HG02938 (cell line): ENCODE data around the gene PUS1.
"Not testable (repeated sequence)": the region's sequence is repeated elsewhere in the genome, so short reads cannot be mapped to it uniquely, and the experiment has no call there.

Experiments used
- ATAC-seq: cut with Tn5 transposase; IDR thresholded peaks from one replicate; pipeline ENCODE4 v1.9.1; 2021; ENCODE audit warnings: mild to moderate bottlenecking, moderate library complexity; ENCODE audit not compliant: unreplicated experiment

PUS1 gene

DNA sequence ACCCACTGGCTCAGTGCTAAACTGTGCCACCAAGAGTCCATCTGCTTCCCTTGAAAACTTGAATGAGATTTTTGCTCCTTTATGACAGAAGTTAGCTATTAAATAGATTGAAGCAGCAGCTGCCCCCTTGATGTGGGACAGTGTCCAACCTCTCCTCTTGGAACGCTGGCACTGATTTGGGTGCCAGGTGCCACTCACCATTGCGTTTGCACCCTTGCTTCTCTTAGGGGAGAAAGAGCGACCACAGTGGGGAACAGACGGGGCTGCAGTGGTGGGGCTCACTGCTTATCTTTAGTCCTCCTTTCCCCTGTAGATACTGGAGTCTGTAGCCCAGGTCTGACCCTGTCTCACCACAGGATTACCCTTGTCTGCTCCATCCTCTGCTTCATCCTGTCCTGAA, 30.0 kb downstream of the PUS1 start:
- no peak for ATAC-seq

DNA sequence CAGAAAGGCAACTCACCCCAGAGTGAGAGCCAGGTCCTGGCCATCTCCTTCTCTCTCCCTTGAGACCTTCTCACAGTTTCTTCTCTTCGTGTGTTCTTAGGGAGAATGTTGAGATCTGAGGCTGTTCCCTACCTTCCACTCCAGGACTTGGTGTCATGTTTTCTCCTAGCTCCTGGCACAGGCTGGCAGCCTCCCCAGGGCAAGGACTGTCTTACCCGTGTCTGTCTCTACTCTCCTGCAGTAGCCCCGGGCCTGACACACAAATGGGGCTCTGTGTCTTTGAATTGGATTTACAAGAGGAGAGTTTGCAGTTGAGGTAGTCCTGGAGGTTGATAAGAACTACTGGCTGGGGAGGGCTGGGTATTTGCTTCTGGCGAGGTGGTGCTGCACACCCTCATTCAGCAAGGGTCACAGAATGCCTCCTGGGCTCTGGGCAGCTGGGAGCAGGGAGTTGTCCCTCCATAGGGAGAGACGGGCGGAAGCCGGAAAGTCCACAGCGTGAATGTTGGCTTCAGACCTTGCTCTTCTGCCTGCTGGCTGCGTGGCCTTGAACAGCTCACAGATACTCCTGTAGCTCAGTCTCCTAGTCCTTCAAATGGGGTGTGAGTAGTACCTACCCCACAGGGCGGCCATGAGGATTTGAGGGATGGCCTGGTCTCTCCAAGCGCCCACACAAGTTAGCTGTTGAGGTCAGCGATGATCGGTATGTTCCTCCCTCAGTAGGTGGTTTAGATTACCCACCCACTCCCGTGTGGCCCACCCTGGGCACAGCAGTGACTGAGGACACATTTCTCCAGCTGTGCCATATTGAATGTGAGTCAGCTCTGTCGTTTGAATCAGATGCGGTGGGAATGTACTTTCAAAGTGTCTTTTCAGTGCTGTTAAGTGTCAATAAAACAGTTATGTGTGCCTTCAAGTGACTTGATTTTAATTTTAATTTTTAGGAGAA, 30.8 kb downstream of the PUS1 start:
- ATAC-seq, result no peak

DNA sequence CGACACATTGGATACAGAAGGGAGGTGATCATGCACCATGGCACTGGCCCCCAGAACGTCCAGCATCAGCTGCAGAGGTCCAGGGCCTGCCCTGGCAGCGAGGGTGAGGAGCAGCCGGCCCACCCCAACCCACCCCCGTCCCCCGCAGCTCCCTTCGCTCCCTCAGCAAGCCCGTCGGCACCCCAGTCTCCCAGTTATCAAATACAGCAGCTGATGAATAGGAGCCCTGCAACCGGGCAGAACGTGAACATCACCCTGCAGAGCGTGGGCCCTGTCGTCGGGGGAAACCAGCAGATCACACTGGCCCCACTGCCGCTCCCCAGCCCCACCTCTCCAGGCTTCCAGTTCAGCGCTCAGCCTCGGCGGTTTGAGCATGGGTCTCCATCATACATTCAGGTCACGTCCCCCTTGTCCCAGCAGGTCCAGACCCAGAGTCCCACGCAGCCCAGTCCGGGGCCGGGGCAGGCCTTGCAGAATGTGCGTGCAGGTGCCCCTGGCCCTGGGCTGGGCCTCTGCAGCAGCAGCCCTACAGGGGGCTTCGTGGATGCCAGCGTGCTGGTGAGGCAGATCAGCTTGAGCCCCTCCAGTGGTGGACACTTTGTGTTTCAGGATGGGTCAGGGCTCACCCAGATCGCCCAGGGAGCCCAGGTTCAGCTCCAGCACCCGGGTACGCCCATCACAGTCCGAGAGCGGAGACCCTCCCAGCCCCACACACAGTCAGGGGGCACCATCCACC, 31.7 kb downstream of the PUS1 start:
- not testable (repeated sequence) for ATAC-seq

DNA sequence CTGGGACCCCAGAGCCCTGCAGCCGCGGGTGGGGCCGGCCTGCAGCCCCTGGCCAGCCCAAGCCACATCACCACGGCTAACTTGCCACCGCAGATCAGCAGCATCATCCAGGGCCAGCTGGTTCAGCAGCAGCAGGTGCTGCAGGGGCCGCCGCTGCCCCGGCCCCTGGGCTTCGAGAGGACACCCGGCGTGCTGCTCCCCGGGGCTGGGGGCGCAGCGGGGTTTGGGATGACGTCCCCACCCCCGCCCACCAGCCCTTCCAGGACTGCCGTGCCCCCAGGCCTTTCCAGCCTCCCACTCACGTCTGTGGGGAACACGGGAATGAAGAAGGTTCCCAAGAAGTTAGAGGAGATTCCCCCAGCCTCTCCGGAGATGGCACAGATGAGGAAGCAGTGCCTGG, 32.3 kb downstream of the PUS1 start:
- ATAC-seq, result not testable (repeated sequence)

DNA sequence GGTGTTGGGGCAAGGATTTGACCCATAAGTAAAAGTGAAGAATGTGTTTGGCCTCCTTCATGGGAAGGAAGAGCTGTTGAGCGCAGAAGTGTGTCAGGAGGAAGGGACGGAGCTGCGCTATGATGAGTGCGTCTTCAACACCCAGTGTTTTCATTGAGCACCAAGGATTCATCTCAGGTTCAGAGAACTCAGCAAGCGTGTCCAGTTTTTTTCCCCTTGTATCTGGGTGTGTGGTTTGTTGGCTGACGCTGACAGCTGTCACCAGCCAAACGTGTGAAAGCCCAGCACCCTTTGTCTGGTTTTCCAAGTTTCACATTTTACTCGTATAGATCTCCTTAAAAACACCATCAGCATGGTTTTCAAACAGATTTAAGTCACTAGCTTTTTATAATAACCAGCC, 33.0 kb downstream of the PUS1 start:
- ATAC-seq, result no peak

DNA sequence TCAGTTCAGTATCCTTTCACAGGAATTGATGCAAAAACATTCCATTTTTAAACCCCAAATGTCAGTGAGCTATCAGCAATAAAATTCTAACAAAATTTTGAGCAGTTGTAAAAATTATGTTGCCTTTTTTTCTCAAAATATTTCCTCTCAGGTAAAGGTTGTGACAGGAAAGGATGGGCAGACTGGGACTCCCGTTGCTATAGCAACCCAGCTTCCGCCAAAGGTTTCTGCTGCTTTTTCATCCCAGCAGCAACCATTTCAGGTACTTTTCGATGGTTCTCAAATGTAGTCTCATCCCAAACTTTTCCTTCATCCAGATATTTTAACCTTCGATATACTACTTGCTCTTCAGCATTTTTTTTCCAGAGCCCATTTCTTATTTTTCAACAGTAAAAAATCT, 34.3 kb downstream of the PUS1 start:
- no peak for ATAC-seq

DNA sequence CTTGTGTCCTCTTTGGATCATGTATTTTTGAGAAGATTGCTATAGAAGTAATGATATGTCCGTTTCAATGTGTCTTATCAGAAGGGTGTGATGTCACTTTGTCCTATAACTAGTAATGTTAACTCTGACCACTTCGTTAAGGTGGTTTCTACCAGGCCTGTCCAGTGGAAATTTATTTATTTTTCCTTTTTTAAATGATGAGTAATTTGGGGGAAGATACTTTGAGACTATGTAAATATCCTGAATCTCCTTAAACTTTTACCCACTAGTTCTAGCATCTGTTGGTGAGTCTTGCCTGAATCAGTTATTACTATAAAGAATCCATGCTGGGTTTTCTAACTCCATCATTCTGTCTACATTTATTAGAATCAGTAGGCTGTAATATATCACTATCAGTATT, 36.0 kb downstream of the PUS1 start:
- no peak for ATAC-seq

DNA sequence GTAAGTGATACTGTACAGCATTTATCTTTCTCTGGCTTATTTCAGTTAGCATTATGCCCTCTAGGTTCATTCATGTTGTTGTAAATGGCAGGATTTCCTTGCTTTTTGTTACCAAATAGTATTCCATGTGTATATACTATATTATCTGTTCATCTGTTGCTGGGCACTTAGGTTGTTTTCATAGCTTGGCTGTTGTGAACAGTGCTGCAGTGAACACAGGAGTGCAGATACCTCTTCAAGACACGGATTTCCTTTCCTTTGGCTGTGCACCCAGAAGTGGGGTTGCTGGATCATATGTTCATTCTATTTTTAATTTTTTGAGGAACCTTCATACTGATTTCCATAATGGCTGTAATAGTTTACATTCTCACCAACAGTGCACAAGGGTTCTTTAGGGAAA, 42.1 kb downstream of the PUS1 start:
- no peak for ATAC-seq

DNA sequence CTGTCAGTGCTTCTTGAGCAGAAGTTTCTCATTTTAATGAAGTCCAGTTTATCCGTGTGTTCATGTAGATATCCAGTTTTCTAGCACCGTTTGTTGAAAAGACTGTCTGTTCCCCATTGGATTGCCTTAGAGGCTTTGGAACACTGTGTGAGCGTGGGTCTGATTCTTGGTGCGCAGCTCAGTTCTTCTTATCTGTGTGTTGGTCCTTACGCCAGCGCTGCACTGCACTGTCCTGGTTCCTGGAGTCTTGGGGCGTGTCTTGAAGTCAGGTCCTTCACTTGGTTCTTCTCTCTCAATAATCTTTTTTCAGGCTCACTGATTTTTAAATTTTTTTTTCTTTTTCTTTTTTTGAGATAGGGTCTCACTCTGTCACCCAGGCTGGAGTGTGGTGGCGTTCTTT, 46.2 kb downstream of the PUS1 start:
- ATAC-seq, result no peak

DNA sequence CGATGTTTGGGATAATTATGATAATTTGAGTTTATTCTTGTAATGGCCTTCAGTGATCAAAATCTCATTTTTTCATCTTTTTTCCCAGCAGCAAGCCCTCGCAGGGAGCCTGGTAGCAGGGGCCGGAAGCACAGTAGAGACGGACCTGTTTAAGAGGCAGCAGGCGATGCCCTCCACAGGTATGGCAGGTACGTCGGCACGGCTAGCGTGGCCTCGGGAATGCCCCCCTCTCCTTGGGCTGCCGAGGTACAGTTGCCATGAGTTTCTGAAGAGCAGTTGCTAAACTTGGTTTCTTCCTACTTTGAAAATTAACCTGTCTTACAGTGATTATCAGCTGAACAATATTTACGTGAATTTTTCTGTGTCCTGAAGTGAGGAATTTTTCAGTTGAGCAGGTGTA, 50.5 kb downstream of the PUS1 start:
- ATAC-seq, result no peak

DNA sequence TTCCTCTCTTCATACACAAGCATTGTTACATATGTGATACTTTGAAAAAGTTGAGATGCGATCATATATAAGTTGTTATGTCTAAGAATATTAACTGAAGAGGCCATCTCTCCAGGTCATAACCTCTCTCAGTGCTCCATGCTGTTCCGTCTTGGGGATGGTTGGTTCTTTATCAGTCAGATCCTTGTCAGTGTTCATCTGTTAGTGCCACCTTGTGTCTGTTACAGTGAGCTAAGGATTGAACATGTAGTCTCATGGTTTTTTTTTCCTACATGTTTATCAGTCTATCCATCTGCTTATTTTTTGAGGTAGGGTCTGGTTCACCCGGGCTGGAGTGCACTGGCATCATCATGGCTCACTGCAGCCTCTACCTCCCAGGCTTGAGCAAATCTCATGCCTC, 51.2 kb downstream of the PUS1 start:
- ATAC-seq, result no peak

DNA sequence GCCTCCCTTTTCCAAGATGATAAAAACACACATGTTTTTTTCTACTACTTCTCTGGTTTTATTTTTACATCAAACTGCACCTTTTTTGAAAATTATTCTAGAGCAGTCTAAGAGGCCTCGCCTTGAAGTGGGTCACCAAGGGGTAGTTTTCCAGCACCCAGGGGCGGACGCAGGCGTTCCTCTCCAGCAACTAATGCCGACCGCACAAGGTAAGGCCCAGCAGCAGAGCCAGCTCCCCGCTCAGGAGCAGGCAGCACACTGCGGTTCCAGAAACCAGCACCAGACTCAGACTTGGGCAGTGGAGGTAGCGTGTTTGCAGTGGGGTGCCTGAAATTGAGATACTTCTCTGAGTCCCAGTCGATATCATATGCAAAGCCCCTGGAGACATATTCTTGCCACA, 52.3 kb downstream of the PUS1 start:
- no peak for ATAC-seq

DNA sequence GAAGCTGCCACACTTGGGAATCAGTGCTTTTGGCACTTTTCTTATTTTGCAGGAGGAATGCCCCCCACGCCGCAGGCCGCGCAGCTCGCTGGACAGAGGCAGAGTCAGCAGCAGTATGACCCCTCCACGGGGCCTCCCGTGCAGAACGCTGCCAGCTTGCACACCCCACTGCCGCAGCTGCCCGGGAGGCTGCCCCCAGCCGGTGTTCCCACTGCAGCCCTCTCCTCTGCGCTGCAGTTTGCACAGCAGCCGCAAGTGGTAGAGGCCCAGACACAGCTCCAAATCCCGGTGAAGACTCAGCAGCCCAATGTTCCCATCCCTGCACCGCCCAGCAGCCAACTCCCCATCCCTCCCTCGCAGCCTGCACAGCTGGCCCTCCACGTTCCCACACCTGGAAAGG, 53.0 kb downstream of the PUS1 start:
- no peak for ATAC-seq

DNA sequence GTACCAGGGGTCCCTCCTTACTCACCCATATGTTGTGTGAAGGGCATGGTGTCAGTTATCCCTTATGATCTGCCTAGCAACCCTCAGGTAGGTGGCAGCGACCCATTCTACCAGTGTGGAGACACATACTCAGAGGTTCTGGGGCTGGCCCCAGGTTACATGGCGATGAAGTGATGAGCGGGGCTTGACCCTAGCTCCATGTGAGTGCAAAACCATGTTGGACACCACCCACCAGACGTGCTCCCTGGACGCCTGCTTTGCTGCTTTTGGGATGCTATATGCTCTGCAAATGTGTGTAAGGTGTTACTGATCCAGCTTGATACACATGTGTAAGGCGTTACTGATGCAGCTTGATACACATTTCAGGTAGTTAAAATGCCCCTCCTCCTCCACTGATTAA, 54.0 kb downstream of the PUS1 start:
- ATAC-seq, result no peak

DNA sequence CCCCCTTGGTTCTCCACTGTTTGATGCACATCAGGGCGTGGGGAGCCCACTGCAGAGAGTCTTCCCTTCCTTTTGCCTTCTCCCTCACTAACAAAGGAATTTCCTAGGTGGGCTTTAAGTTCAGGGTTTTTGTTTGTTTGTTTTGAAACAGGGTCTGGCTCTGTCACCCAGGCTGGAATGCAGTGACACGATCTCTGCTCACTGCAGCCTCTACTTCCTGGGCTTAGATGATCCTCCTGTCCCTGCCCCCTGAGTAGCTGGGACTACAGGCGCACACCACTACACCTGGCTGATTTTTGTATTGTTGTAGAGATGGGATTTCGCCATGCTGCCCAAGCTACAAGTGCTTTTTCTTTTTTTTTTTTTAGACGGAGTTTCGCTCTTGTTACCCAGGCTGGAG, 54.5 kb downstream of the PUS1 start:
- ATAC-seq, result no peak

DNA sequence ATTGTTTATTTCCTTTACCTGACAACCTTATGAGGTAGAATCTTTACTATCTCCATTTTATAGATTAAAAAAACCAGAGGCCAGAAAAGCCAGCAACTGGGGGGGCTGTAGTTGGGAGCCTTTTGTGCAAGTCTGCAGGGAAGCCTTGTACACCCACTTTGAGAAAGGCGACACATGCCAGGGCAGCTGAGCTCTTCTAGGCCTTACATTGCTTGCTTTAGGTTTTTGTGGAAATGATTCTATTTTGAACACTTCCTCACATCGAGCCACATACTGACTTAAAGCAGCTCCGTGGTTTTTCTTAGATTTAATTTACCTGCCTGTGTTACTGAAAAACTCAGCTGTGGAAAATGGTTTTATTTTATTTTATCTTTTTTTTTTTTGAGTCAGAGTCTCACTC, 55.3 kb downstream of the PUS1 start:
- ATAC-seq, result no peak

DNA sequence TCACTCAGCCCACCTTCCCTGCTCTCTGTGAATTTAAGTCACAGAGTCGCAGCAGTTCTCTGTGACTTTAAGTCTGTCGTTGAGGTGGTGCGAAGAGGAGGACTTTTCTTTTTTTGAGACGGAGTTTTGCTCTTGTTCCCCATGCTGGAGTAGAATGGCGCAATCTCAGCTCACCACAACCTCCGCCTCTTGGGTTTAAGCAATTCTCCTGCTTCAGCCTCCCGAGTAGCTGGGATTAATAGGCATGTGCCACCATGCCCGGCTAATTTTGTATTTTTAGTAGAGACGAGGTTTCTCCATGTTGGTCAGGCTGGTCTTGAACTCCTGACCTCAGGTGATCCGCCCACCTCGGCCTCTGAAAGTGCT, 56.4 kb downstream of the PUS1 start:
- ATAC-seq, result not testable (repeated sequence)

DNA sequence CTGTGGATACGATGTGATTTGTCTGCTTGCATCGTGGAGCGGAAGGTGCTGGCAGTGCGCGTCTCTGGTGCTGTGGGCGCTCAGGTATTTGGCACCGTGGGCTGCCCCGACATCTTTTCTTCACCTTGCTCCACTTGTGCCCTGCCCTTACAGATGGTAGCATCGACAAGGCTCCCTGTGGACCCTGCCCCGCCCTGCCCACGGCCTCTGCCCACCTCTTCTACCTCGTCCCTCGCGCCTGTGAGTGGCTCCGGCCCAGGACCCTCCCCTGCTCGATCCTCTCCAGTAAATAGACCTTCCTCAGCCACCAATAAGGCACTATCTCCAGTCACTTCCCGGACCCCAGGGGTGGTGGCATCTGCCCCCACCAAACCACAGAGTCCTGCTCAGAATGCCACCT, 57.3 kb downstream of the PUS1 start:
- ATAC-seq, result no peak

DNA sequence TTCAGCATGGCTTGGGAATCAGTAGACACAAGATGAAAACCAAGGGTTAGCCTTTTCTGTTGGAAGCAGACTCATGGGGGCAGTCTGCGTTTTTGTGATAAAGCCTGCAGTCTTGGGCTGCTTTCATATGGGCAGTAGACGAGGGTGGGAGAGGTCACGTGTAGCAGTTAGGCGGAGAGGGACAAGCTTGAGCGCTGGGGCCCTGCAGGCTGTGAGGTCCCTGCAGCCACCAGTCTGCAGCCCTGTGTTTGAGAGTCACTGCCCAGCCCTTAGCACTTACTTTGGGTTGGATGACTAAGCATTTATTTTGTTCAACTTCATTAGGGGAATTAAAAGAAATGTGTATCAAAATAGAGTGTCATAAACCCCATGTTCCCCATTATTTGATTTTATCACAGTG, 57.8 kb downstream of the PUS1 start:
- no peak for ATAC-seq

DNA sequence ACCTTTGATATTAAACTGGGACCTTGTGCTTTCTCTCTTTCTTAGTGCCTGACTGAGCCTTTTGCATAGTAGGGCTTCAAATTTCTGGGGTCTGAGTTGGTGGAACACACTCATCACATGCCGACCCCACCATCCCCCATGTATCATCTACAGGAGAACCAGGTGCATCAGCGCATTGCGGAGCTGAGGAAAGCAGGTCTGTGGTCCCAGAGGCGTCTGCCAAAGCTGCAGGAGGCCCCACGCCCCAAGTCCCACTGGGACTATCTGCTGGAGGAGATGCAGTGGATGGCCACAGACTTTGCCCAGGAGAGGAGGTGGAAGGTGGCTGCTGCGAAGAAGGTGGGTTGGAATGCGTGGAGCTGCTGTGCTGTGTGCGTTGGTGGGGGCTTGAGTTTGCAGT, 58.5 kb downstream of the PUS1 start:
- no peak for ATAC-seq

DNA sequence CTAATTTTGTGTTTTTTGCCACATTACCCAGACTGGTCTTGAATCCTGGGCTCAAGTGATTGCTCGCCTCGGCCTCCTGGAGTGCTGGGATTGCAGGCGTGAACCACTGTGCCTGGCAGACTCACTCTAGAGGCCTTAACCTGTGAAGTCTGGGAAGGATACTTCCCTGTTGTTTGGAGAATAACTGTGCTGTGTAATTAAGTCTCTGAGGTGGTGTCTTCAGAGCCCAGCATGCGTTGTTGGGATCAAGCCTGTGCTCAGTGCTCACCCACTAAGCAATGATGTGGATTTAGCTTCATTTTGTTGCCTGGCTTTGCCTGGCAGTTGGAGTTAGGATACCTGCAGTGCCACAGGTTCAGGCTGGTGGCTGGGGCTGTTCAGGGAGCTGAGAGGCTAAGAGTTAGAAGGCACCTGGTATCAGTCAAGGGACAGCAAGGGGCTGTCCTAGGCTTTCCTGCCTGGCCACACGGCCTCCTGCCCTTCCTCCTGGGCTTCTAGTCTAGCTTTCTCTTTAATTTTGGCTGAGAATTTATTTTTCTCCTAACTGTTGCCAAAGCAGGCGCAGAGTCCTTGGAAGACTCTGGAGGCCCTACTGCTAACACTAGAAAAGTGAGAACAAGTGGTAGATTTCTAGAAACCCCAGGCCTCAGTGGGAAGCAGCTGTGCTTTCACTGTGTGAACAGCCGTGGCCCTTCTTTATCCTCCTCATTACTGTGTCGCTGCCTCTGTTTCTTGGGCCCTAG, 59.1 kb downstream of the PUS1 start:
- no peak for ATAC-seq

DNA sequence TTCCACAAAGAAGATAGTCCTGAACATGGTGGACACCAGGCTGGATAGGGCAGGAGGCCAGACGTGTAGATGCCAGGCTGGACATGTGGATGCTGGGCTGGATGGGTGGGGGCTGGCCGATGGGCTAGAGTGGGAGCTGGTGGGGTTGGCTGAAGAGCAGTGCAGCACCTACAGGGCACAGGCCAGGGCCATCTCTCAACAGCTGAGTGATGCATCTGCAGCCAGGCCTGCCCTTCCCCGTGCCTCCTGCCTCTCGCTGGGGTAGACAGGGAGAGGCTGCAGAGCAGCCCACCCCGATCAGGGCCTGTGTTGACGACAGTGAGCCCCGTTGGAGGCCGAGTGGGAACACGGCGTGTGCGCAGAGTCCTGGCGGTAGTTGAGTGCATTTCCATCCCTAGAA, 59.9 kb downstream of the PUS1 start:
- no peak for ATAC-seq
